ENCODE measurements around the gene REEP6.

The REEP6 gene

GRCh38 chr19:1491114-1491848, at the start of gene REEP6:
Gene REEP6 (plus strand): TSS chr19:1491181. CDS start chr19:1491270, 89 bp downstream.
- DNase-seq (ENCODE audit: low spot score), result no peak

GRCh38 chr19:1441677-1442438, 49.1 kb upstream of the REEP6 start:
- DNase-seq (ENCODE audit: low spot score), result no peak

DNA sequence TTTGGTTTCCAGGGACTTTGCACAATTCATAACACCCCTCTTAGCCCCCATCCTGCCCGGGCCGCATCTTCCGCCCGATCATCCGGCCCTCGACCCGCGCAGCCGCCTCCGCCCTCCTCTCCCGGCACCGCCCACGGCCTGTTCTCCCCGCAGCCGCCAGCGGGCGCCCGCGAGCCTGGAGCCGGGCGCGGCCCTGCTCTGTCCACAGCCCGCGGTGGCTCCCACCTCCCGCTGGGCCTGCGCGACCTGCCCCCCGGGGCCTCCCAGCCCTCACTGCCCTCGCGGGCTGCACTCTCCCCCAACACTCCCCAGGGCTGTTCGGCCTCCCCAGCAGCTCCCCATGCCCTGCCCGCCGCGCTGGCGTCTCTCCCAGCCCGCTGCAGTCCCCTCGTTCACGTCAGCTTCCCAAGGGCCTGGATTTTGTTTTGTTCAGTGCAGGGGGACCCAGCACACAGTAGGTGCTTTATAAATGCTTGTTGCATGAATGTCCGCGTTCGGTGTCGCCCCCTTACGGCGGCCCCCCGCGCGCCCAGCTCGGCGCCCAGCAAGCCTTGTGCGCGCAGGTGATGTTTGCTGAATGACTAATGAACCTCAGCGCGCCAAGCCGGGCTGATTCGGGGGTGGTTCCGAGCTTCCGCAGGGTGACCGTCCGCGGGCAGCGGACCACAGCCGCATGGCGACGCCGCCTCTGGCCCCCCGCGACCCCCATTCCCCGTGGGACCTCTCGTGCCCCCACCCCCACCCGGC, 45.6 kb upstream of the REEP6 start:
- peak; percentile 74 for DNase-seq (ENCODE audit: low spot score)

GRCh38 chr19:1445932-1446712, 44.9 kb upstream of the REEP6 start:
- DNase-seq (ENCODE audit: low spot score), result peak; percentile 68

GRCh38 chr19:1446713-1447481, 44.1 kb upstream of the REEP6 start:
- DNase-seq (ENCODE audit: low spot score), result peak; percentile 51

DNA sequence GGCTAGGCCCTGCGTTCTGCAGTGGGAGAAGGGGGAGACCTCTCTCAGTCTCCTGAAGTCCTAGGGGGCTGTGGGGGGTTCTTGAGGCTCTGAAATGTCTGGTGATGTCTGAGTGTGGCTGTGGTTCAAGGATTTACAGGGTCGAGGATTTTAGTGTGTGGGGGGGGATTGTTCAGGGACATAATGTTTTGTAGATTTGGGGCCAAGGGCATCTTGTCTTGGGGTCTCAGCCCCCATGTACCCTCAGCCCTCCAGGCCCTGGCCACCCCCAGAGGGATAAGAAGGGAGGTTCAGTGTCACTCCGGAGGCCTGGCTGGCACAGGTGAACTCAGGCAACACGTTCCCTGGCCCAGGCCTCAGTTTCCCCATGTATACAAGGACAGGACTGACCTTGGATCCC, 43.5 kb upstream of the REEP6 start:
- no peak for DNase-seq (ENCODE audit: low spot score)

DNA sequence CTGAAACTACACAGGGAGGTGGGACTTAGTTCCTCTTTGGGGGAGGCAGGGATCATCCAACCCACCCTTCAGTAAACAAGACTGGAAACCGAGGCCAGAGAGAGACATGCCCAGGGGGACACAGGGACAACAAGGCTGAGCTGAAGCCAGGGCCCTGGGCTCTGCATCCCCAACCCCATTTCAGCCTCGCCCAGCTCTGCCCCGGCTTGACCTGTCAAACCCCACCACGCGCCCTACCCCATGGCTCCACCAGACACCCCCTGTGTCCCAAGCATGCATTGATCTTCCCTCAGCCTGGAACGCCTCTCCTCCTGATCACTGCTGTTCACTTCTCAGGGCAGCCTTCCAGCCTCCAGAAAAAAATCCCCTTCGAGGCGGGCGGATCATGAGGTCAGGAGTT, 43.0 kb upstream of the REEP6 start:
- DNase-seq (ENCODE audit: low spot score), result no peak

DNA sequence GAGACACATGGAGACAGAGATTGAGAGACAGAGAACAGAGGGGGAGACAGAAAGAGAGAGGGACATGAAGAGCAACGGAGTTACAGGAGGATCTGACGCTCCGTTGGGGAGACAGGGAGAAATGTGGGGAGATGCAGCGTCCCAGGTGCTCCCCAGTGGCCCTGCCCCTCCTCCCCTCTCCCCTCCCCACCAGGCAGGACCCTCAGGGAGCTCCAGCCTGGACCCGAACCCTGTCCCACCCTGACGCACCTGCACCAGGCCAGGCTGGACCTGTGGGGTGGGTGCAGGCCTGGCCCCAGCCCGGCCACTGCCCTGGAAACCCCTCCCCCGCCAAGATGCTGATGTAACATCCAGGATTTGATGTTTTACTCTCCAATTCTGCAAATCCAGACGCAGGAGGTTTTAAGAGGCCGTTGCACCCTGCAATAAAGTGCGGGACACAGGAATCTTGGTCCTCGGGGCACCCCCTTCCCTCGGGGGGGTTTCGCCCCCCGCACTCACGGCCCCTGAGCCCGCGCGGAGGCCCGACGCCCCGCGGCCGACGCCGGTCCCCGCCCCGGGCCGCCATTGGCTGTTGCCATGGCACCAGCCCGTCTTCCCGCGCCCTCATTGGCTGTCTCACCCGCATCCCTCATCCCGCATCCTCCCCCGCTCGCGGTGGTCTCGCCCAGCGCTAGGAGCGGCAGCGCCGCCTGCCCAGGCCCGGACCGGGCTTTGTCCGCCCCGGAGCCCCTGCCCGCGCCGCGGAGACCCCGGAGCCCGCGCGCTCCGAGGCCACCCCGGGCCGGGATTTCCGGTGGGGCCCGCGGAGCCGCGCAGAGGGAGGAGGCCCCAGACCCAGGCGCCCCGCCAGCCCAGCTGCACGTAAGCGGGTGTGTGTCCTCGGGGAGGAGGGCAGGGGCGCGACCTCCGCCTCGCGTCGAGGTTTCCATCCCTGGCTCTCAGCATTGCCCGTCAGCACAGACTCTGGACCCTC, 41.2 kb upstream of the REEP6 start, which contains the start of gene APC2:
APC2 (plus strand) TSS at position 655 of the 976 bp plus-strand sequence. CDS start 2,881 bp downstream, outside the sequence.
- peak; percentile 89 for DNase-seq (ENCODE audit: low spot score)

GRCh38 chr19:1450735-1451731, 39.9 kb upstream of the REEP6 start:
- DNase-seq (ENCODE audit: low spot score), result peak; percentile 53

DNA sequence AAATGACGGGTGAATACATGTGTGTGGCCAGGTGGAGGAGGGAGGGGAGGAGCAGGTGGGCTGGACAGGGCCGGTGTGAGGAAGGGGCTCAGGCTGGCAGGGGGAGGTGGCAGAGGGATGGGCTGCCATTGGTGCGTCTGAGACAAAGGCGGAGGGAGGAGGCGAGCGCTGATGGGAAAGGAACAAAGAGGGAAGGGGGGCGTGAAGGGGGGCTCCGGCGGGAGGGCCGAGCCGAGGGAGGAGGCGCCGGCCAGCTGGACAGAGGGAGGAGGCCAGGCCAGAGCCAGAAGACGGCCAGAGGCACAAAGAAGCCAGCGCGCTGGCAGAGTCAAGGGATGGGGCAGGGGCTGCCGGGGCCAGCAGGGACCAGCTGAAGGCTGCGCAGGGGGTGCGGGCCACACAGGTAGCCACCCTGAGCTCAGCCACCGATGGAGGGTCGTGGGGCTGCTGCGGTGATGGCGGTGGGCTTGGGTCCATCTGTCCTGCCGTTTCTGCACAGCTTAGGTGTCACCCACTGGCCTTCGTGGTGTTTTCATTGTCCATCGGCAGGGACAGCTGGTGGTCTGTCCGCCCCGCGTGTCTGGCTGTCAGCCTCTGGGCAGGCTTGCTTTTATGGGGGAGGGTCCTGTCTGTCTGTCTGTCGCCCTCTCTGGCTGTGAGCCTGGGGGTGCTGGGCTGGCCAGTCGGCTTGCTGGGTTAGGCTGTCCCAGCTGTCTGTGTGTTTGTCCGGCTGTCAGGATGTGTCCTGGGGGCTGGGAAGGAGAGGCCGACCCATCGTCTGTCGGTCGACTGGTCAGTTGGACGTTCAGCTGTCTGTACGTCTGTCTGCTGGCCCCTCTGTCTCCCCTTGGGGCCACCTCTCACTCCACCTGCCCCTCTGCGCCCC, 38.8 kb upstream of the REEP6 start:
- no peak for DNase-seq (ENCODE audit: low spot score)

DNA sequence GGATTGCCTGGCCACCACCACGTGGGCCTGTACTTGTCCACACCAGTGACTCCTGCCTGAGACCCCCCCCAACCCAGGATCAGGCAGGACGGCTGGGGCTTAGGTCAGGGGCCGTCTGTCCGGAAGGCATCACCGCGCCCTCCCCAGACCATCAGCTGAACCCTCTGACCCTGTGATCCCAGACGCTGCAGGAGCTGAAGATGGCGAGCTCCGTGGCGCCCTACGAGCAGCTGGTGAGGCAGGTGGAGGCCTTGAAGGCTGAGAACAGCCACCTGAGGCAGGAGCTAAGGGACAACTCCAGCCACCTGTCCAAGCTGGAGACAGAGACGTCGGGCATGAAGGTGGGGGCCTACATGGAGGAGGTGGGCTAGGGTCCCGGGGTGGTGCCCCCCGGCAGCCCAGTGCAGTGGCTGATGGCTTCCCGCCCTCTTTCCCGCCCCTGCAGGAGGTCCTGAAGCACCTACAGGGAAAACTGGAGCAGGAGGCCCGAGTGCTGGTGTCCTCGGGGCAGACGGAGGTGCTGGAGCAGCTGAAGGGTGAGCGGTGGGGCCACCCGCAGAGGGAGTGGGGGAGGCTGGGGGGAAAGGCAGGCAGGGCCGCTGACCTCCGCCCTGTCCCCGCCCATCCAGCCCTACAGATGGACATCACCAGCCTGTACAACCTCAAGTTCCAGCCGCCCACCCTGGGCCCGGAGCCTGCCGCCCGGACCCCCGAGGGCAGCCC, 38.0 kb upstream of the REEP6 start:
- DNase-seq (ENCODE audit: low spot score), result no peak

GRCh38 chr19:1453525-1454364, 37.2 kb upstream of the REEP6 start:
- peak; percentile 60 for DNase-seq (ENCODE audit: low spot score)

DNA sequence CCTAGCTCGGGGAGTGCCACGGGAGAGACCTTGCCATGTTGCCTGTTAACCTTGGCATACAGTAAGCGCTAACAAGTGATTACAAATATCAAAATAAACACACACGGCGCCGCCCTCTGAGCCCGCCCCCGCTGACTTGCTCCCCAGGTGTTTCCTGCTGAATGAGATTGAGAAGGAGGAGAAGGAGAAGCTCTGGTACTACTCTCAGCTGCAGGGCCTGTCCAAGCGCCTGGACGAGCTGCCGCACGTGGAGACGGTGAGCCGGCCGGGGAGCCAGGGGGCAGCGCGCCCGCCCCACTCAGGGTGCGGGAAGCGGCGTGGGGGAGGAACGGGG, 36.0 kb upstream of the REEP6 start:
- no peak for DNase-seq (ENCODE audit: low spot score)

- peak; percentile 74 for DNase-seq (ENCODE audit: low spot score)
Measured at GRCh38 chr19:1455336-1456120, 35.5 kb upstream of the REEP6 start.

All from cerebellar cortex (tissue), 1 donor.